HG03095 (cell line): ENCODE results near the gene MOB3B.
A peak's percentile ranks its signal among the peaks of the same experiment; 100 is the strongest.

Experiments
- ATAC-seq: cut with Tn5 transposase; IDR thresholded peaks from one replicate; pipeline ENCODE4 v1.9.1; 2021; ENCODE audit warnings: moderate library complexity; ENCODE audit not compliant: unreplicated experiment

The MOB3B gene

GRCh38 chr9:27344776-27345175 is 184.8 kb downstream of the MOB3B start:
- ATAC-seq: no peak

DNA sequence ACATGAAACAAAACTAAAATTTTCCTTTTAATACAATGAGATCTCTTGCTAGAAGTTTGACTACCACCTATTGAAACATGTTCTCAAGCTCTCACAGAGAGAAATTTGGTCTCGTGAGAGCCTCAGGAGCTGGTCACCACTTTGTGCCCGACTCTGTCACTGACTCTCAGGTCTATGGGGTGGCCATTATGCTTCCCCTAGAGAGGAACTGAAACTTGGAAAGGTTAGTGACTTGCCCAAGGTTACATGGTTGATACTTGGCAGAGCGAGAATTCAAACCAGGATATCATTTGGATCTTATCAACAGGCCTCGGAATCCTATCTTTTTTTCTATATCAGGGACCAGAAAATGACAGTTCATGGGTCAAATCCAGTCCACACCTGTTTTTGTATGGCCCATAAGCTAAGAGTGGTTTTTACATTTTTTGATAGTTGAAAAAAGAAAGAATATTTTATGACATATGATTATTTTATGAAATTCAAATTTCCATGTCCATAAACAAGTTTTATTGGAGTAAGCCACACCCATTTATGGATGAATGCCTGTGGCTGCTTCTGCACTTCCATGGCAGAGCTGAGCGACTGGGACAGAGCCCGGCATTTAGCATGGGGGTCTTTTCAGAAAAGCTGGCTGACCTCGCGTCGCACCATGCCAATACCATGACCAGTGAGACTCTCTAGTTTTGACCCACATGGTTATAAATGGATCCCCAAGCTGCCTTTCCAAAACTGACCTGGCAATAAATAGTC is 187.9 kb downstream of the MOB3B start:
- no peak for ATAC-seq

GRCh38 chr9:27340961-27341511 is 188.6 kb downstream of the MOB3B start:
- ATAC-seq: no peak

- ATAC-seq: no peak
These were observed 189.3 kb downstream of the MOB3B start for GRCh38 chr9:27340285-27340674.

DNA sequence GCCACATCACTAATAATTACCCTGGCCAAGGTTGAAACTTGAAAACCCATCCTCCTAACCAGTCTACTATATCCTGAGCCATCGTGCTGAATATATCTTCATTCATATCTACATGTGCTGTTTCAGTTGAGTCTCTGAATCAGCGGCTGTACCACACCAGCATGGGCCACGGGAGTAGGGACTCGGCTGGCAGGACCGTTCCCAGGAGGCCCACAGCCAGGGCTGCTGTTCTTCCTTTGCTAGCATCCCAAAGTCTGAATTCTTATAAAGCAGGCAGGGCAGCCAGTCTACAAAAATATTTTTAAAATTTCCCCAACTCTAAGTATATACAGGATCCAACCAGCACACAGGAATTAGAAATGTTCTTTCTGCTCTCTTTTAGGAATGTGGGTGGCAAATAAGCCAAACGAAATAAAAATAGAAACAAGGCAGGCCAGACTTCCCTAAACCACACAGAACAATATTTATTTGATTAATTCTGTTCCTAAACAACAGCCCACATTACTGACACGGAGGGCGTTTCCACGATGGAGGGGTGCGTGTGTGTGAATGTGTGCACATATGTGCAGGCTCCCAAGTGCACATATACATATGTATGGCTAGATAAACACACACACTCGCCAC is 189.8 kb downstream of the MOB3B start:
- ATAC-seq: no peak

- no peak for ATAC-seq
These were observed 191.1 kb downstream of the MOB3B start for GRCh38 chr9:27338527-27338903.

DNA sequence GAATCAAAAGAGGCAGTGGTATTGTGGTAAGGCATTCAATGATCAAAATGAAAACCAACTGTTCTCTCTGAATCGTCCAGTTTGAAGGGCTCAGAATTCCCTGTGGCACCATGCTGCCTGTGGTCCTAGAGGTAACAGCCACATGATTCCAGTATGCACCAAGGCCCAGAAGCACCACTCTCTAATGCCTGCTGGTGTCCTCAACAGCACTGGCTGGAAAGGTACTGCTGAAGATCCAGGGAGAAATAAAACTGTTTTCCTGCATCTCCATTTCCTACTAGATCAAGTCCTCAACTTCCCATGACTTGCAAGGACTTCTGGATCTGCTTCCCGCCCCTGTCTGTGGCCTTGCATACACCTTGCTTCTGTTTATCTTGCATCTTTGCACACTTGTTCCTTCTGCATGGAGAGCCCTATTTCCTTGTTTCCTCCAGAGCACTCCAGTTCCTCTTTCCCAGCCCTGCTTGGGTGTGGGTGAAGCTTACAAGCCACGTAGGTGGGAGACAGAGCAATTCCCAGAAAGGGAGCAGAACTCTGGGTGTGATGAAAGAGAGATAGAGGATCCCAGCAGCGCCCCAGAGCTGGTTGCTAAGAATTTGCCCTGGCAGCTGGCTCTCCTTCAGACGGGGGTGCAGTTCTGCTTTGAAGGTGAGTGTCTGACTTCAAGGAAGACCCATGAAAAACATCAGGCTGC is 191.6 kb downstream of the MOB3B start:
- no peak for ATAC-seq

DNA sequence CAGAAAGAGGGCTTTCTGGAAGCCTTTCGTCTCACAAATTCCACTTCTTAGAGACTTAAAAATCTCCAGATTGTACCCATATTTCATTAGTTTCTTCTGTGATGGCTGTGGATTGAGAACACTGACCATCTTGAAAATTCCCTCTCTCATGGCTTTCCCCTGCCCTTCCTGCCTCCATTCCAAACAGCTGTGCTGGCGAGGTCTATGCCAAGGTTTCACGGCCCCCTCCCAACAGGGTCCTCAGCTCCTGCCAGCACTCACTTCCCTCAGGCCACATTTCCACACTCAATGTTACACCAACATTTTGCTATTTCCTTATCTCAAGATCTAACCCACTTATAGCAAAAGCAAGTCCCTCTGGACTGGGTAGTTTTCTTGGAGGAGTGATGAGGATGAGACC is 192.4 kb downstream of the MOB3B start:
- no peak for ATAC-seq

DNA sequence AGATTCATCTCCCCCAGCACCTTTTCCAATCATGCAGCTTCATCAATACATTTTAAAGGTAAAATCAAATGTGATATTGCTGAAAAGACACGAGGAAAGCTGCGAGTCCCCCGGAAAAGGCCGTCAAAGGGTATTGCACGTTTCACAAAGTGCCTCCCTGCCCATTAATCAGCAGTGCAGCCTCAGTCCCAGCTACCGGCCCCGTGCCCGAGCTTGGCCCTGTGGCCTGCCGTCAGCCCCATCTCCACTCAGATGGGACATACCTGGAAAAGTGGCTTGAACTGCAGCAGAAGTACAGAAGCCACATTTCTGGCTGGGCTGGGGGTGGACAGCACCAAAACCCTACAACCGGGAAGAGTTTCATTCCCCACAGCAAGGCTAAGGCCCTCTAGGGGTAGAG is 192.8 kb downstream of the MOB3B start:
- ATAC-seq: no peak

DNA sequence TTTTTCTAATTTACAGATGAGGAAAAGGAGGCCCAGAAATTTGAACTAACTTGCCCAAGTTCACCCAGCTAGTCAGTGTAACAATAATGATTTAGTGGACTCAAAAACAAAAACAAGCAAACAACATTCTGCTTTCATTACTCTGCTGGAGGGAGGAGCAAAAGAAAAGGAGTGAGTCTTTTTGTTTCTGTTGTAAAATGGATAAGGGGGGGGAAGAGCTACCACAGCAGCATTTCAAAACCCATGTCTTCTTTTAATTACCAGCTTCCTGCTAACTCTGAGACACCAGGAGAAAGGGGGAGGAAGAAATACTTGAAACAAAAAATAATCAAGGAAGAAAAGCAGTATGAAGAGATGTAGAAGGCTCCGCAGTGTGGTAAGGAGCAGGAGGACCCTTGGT is 193.5 kb downstream of the MOB3B start:
- no peak for ATAC-seq

DNA sequence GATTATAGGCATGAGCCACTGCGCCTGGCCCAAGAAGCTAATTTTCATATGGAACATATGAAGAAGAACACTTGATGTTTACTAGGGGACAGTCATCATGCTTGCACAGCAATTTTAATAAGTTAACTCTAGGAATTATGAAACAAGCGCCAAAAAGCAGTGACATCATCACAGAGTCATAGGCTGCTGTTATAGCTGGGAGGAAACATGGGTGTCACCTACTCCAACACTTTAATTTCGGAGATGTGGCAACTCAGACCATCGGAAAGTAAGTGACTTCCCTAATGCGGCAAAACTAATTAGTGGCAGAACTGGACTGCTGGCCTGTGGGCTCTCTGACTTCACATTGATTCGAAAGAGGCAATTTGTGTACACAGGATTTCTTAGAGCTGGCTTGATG is 194.5 kb downstream of the MOB3B start:
- no peak for ATAC-seq

- ATAC-seq: peak; percentile 71
These were observed 196.2 kb downstream of the MOB3B start for GRCh38 chr9:27333241-27334052.

GRCh38 chr9:27331393-27331792 is 198.2 kb downstream of the MOB3B start:
- no peak for ATAC-seq

DNA sequence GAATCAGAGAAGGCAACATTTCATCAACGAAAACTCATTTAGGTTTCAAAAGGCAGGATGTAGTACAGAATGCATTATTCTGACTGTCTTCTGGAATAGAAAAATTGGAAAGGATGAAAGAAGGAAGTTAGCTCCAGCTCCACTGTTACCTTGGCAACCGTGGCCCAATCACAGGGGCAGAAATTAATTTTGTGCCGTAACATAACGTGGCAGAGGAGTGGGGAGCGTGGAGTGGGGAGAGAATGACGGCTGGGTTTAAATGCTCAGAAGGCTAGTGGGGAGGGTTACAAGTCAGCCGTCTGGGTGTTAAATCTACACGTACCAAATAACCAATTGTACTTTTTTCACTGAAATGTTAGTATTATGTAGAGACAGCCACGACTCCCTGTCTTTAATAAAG is 200.3 kb downstream of the MOB3B start:
- ATAC-seq: no peak

- ATAC-seq: no peak
These were observed 201.1 kb downstream of the MOB3B start for GRCh38 chr9:27328483-27328882.

- no peak for ATAC-seq
These were observed 218.4 kb downstream of the MOB3B start for GRCh38 chr9:27311184-27311583.

DNA sequence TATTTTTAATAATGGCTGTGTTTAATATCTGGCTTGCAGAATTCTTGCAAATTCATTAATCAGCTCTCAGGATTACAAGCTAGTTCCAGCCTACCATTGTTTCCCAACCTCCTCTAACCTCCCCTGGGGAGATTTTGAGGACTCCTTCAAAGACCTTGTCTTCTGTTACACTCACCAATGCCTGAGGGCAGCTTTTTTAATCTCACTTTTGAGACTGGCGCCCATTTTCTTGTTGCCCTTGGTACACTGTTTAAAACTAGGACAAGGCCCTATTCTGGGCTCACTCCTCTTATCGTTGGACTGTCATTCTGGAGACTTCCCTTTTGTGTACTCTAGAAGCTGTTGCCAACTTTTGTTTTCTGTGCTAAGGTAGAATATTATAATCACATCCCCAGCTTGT is 219.0 kb downstream of the MOB3B start:
- ATAC-seq: no peak

DNA sequence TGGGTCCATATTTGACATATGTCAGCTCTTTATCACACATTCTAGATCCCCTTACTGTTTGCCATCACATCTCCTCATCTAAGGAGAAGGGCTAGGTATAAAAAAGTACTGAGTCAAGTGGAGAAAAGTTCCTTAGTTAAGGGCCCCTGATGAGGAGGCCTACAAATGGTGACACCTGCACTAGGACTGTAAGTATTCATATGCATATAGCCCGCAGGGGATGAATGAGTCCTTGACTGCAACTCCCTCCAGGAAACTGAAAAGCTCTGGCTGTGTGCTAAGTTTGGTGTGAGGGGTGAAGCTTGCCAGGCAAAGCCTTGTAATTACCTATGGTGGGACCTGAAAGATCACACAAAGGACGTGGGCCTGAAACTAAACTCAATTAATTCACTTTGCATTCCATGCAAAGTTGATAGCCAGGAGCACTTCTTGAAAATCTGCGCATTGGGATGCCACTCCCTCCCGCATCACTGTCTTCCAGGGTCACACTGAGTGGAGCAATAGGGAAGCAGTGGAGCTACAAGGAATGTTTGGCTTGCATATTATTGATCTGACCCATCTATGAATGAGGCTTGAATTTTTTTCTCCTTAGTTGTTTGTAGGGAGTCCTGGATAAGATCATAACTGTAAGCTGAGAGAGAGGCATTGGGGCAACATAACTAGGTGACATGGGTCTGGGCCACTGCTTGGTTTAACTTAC is 220.8 kb downstream of the MOB3B start:
- ATAC-seq: no peak

GRCh38 chr9:27304521-27304920 is 225.1 kb downstream of the MOB3B start:
- no peak for ATAC-seq

GRCh38 chr9:27303219-27303618 is 226.4 kb downstream of the MOB3B start:
- no peak for ATAC-seq

DNA sequence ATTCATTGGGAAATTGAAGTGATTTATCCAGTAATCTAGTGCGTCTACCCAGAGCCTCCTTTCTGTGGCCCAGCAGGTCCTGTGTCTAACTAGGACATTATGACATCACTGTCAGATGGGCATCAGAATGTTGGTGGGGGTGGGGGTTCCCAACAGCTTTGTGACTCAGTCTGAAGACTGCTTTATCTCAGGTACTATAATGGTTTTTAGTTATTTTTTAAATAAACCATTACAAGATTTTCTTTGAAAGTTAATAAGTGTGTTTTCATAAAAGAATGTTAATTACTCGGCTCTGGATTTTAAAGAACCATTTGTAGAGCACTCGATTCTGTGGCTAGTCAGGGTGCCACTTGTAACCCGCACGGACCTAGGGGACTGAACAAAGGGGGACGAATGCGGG is 232.6 kb downstream of the MOB3B start, which contains the start of gene EQTN:
Gene EQTN (minus strand): TSS at position 101 of the 400 bp plus-strand sequence. CDS start 95 bp downstream, at position 6.
- no peak for ATAC-seq
